Activated CD8-positive, alpha-beta T cell treated with anti-CD3 and anti-CD28 coated beads for 36 hours (primary cell): ENCODE data around the gene GABBR2. TPM values are rescaled to one million over a fixed set of nuclear protein-coding genes. Genes with fewer than 3 reads are reported as not detected.

Source experiments
- ATAC-seq: fragments of 200-7000 bp; cut with Tn5 transposase; one replicate; pipeline ENCODE4 v1.10.0; 2021; ENCODE audit warnings: mild to moderate bottlenecking, moderate library complexity
- CTCF ChIA-PET: fragments of 350-600 bp; sonication (Branson Sonifier 250); formaldehyde crosslinking; loops from one replicate; lab custom pipeline; 2021; ENCODE audit warnings: antibody characterized with exemption; lab: Charles Lee
- POLR2A ChIA-PET: fragments of 350-600 bp; sonication (Branson Sonifier 250); formaldehyde crosslinking; loops from one replicate; lab custom pipeline; 2021; ENCODE audit warnings: antibody characterized with exemption; lab: Charles Lee
- DNase-seq: peaks from one replicate; pipeline ENCODE4 v3.0.0-alpha.2; 2020
- H3K27ac Mint-ChIP-seq: one replicate; pipeline ENCODE4 v1.8.0; 2021; ENCODE audit warnings: mild to moderate bottlenecking, mixed read lengths
- H3K27me3 Mint-ChIP-seq: one replicate; pipeline ENCODE4 v1.8.0; 2021; ENCODE audit warnings: mixed read lengths
- H3K36me3 Mint-ChIP-seq: one replicate; pipeline ENCODE4 v1.8.0; 2021; ENCODE audit warnings: low read depth, mixed read lengths
- H3K4me1 Mint-ChIP-seq: one replicate; pipeline ENCODE4 v1.8.0; 2021; ENCODE audit warnings: low read depth, mixed read lengths
- H3K4me3 Mint-ChIP-seq: one replicate; pipeline ENCODE4 v1.8.0; 2021; ENCODE audit warnings: mild to moderate bottlenecking, moderate library complexity, mixed read lengths
- H3K9me3 Mint-ChIP-seq: one replicate; pipeline ENCODE4 v1.8.0; 2021; ENCODE audit warnings: mixed read lengths
- CTCF ChIP-seq: fragments of 200-600 bp; IDR thresholded peaks from one replicate; pipeline ENCODE4 v1.8.0; 2022; ENCODE audit warnings: antibody characterized with exemption, mild to moderate bottlenecking
- intact Hi-C: fragments of 100-400 bp; cut with micrococcal nuclease; formaldehyde crosslinking; loops from one replicate; pipeline ENCODE4 v1.10.0; 2022
- total RNA-seq, 2 experiments: library from RNA; stranded (reverse); gene quantifications; one replicate each; pipeline ENCODE4 v1.2.3, GENCODE V29; 2021

GABBR2 gene
- total RNA-seq, 2 experiments from 2014 or later: not detected

GRCh38 chr9:98747476-98747875, 38.7 kb upstream of the GABBR2 start:
- CTCF ChIA-PET: no interaction called here
- Mint-ChIP-seq H3K27me3 (no peaks in the 10 kb centered on the region), H3K27ac (no peak overlapping the region), H3K36me3 (peaks cover 32% of the 10 kb centered on the region), H3K9me3 (no peaks in the 10 kb centered on the region), H3K4me3 (no peak overlapping the region), H3K4me1 (no peaks in the 10 kb centered on the region)
- no peak for ATAC-seq
- no peak for DNase-seq
- intact Hi-C loops: no loop called here
- TF ChIP-seq CTCF: no peak
- POLR2A ChIA-PET: no interaction called here

- no peak overlapping the region for H3K4me3 Mint-ChIP-seq
- no peaks in the 10 kb centered on the region for H3K4me1 Mint-ChIP-seq
- no peak for TF ChIP-seq CTCF
- ChIA-PET POLR2A (no interaction called here), CTCF (interaction anchor here (0.8 to 1.0 kb wide), 2 partner anchors 9 to 30 kb away, joined by 4 to 5 read pairs; no protein-coding TSS in a partner anchor)
- no peak for ATAC-seq
- intact Hi-C loops: no loop called here
- H3K27me3 Mint-ChIP-seq: no peaks in the 10 kb centered on the region
- no peak overlapping the region for H3K27ac Mint-ChIP-seq
- H3K36me3 Mint-ChIP-seq: peaks cover 24% of the 10 kb centered on the region
- no peaks in the 10 kb centered on the region for H3K9me3 Mint-ChIP-seq
- no peak for DNase-seq
These were observed 36.7 kb upstream of the GABBR2 start for GRCh38 chr9:98745470-98745869.

- Mint-ChIP-seq H3K4me1 (no peaks in the 10 kb centered on the region), H3K4me3 (no peak overlapping the region), H3K27me3 (no peaks in the 10 kb centered on the region), H3K9me3 (peaks cover 4% of the 10 kb centered on the region), H3K36me3 (peaks cover 23% of the 10 kb centered on the region), H3K27ac (no peak overlapping the region)
- ChIA-PET POLR2A (no interaction called here), CTCF (no interaction called here)
- no peak for DNase-seq
- TF ChIP-seq CTCF: no peak
- intact Hi-C loops: no loop called here
- no peak for ATAC-seq
These were observed 35.3 kb upstream of the GABBR2 start for GRCh38 chr9:98743818-98744611.

GRCh38 chr9:98743329-98743728, 34.6 kb upstream of the GABBR2 start:
- H3K36me3 Mint-ChIP-seq: peaks cover 22% of the 10 kb centered on the region
- no peaks in the 10 kb centered on the region for H3K27me3 Mint-ChIP-seq
- no peak overlapping the region for H3K4me3 Mint-ChIP-seq
- ATAC-seq (no peak), DNase-seq (no peak)
- no peaks in the 10 kb centered on the region for H3K4me1 Mint-ChIP-seq
- no peak overlapping the region for H3K27ac Mint-ChIP-seq
- TF ChIP-seq CTCF: no peak
- intact Hi-C loops: no loop called here
- CTCF ChIA-PET: no interaction called here
- H3K9me3 Mint-ChIP-seq: peaks cover 9% of the 10 kb centered on the region
- POLR2A ChIA-PET: no interaction called here
